SK-N-SH (cell line): ENCODE measurements around the gene HMG20A. TPM values are rescaled to one million over a fixed set of nuclear protein-coding genes. Genes with fewer than 3 reads are reported as not detected.

Experiments used
- CTCF ChIA-PET: fragments of 300-600, 350-600 bp; formaldehyde crosslinking; extraction: SDS; loops from one replicate; lab custom pipeline; 2021; lab: Yijun Ruan, JAX
- POLR2A ChIA-PET: fragments of 350-600 bp; sonication (Branson Sonifier 250); formaldehyde crosslinking; extraction: SDS; loops from one replicate; lab custom pipeline; 2020; ENCODE audit warnings: antibody characterized with exemption, inconsistent platforms; lab: Yijun Ruan, JAX
- DNase-seq: peaks from one replicate; pipeline ENCODE4 v3.0.0; 2012
- H2AFZ ChIP-seq: fragments of 200-600 bp; sonication (generic); 2 replicates; pipeline ENCODE4 v1.8.1; 2016; ENCODE audit warnings: antibody characterized with exemption, mild to moderate bottlenecking, low read depth
- H3F3A ChIP-seq: fragments of 200-600 bp; sonication (generic); replicated peaks from 2 replicates; pipeline ENCODE3; 2016; ENCODE audit warnings: antibody characterized with exemption, mild to moderate bottlenecking; ENCODE audit not compliant: insufficient read depth
- H3K27ac ChIP-seq, 2 experiments: fragments of 200-500 bp in 1 of 2; fragments of 200-600 bp in 1 of 2; sonication (Bioruptor generic) in 1 of 2; sonication (generic), shearing (Covaris generic) in 1 of 2; 2 replicates each; pipeline versions ENCODE4 v1.5.1 to v1.6.1; 2014 to 2016; ENCODE audit warnings: low read depth in 2 of 2, inconsistent platforms in 1 of 2, low read length in 1 of 2, mild to moderate bottlenecking in 1 of 2, mixed read lengths in 1 of 2
- H3K27me3 ChIP-seq: fragments of 200-600 bp; sonication (generic), shearing (Covaris generic); 2 replicates; pipeline ENCODE4 v1.6.1; 2016; ENCODE audit warnings: mixed run types; ENCODE audit not compliant: insufficient read depth
- H3K36me3 ChIP-seq, 2 experiments: fragments of 200-500 bp in 1 of 2; fragments of 200-600 bp in 1 of 2; sonication (Bioruptor generic) in 1 of 2; sonication (generic) in 1 of 2; replicated peaks in 1 of 2; 2 replicates each; pipeline versions ENCODE3 to v1.5.1; 2014 to 2016; ENCODE audit warnings: low read length in 1 of 2, mild to moderate bottlenecking in 1 of 2; ENCODE audit not compliant: insufficient read depth in 2 of 2, control insufficient read depth in 1 of 2
- H3K4me1 ChIP-seq, 2 experiments: fragments of 200-500 bp in 1 of 2; fragments of 200-600 bp in 1 of 2; sonication (Bioruptor generic) in 1 of 2; sonication (generic), shearing (Covaris generic) in 1 of 2; 2 replicates each; pipeline versions ENCODE4 v1.5.1 to v1.6.1; 2014 to 2016; ENCODE audit warnings: low read depth in 1 of 2, low read length in 1 of 2, mixed run types in 1 of 2; ENCODE audit not compliant: insufficient read depth in 2 of 2, control insufficient read depth in 1 of 2
- H3K4me2 ChIP-seq: fragments of 200-600 bp; sonication (generic), shearing (Covaris generic); 2 replicates; pipeline ENCODE4 v1.6.1; 2017; ENCODE audit warnings: mixed run types
- H3K4me3 ChIP-seq, 2 experiments: fragments of 200-500 bp in 1 of 2; fragments of 200-600 bp in 1 of 2; sonication (Bioruptor generic) in 1 of 2; sonication (generic), shearing (Covaris generic) in 1 of 2; 2 replicates each; pipeline versions ENCODE4 v1.5.1 to v1.8.1; 2014 to 2016; ENCODE audit warnings: low read depth in 2 of 2, inconsistent platforms in 1 of 2, low read length in 1 of 2, mild to moderate bottlenecking in 1 of 2, mixed read lengths in 1 of 2, moderate library complexity in 1 of 2
- H3K79me2 ChIP-seq: fragments of 200-600 bp; sonication (generic); 2 replicates; pipeline ENCODE4 v1.8.1; 2017; ENCODE audit warnings: mild to moderate bottlenecking; ENCODE audit not compliant: insufficient read depth
- H3K9ac ChIP-seq: fragments of 200-600 bp; sonication (generic); 2 replicates; pipeline ENCODE4 v1.6.1; 2017; ENCODE audit warnings: mixed run types
- H3K9me2 ChIP-seq: fragments of 200-600 bp; sonication (generic); 2 replicates; pipeline ENCODE4 v1.6.1; 2017; ENCODE audit warnings: mixed run types
- H3K9me3 ChIP-seq: fragments of 200-600 bp; sonication (generic); 2 replicates; pipeline ENCODE4 v1.6.1; 2017; ENCODE audit warnings: mixed run types, mild to moderate bottlenecking, moderate library complexity
- H4K20me1 ChIP-seq: fragments of 200-600 bp; sonication (generic); 2 replicates; pipeline ENCODE4 v1.6.1; 2017; ENCODE audit warnings: mild to moderate bottlenecking, mixed run types; ENCODE audit not compliant: insufficient read depth
- CHD2 ChIP-seq: fragments of 150-350 bp; IDR thresholded peaks from 2 replicates; pipeline ENCODE4 v1.6.1; 2018; ENCODE audit warnings: low read length; ENCODE audit not compliant: partially characterized antibody
- ELF1 ChIP-seq: IDR thresholded peaks from 2 replicates; pipeline ENCODE4 v1.4.0; 2012
- FOSL2 ChIP-seq: IDR thresholded peaks from 2 replicates; pipeline ENCODE4 v1.4.0; 2012; ENCODE audit warnings: low read depth, mild to moderate bottlenecking, moderate library complexity, borderline replicate concordance
- GABPA ChIP-seq: IDR thresholded peaks from 2 replicates; pipeline ENCODE4 v1.4.0; 2012; ENCODE audit warnings: low read depth, mild to moderate bottlenecking
- GATA2 ChIP-seq: sonication (generic); formaldehyde crosslinking; IDR thresholded peaks from 2 replicates; pipeline ENCODE4 v1.5.0; 2020; ENCODE audit warnings: mild to moderate bottlenecking, missing genetic modification reagents
- JUND ChIP-seq: IDR thresholded peaks from 2 replicates; pipeline ENCODE4 v1.4.0; 2012
- MXI1 ChIP-seq: IDR thresholded peaks from 2 replicates; pipeline ENCODE4 v1.6.1; 2012; ENCODE audit warnings: mild to moderate bottlenecking, low read depth, low read length, improper control_type of control experiment
- NFIC ChIP-seq: IDR thresholded peaks from 2 replicates; pipeline ENCODE4 v1.4.0; 2012; ENCODE audit warnings: borderline replicate concordance
- POLR2AphosphoS5 ChIP-seq: IDR thresholded peaks from 2 replicates; pipeline ENCODE4 v1.6.1; 2012; ENCODE audit warnings: low read depth, low read length
- RAD21 ChIP-seq: IDR thresholded peaks from 2 replicates; pipeline ENCODE4 v1.6.1; 2012; ENCODE audit warnings: mild to moderate bottlenecking, low read length
- RFX5 ChIP-seq: IDR thresholded peaks from 2 replicates; pipeline ENCODE4 v1.6.1; 2012; ENCODE audit warnings: mild to moderate bottlenecking, improper control_type of control experiment, low read length
- SIN3A ChIP-seq: IDR thresholded peaks from 2 replicates; pipeline ENCODE4 v1.6.1; 2012; ENCODE audit warnings: low read depth, mild to moderate bottlenecking, low read length, moderate library complexity, borderline replicate concordance
- TCF12 ChIP-seq: IDR thresholded peaks from 2 replicates; pipeline ENCODE4 v1.4.0; 2012
- WGBS: methylation state at CpG from one replicate; pipeline ENCODE4 v1.1.6; 2017; ENCODE audit warnings: low lambda C conversion rate; 5-methylcytosine and 5-hydroxymethylcytosine counted together
- polyA plus RNA-seq, 3 experiments: library from polyadenylated mRNA; depleted of rRNA; stranded (reverse); fragments of >200 nt; gene quantifications; 2 replicates each; pipeline ENCODE4 v1.2.3, GENCODE V29; 2012
- TF ChIP-seq, protein P1 (sequence below): IDR thresholded peaks from 2 replicates; pipeline ENCODE4 v1.4.0; 2012; ENCODE audit warnings: low read depth, borderline replicate concordance
- TF ChIP-seq, protein P2 (sequence below): IDR thresholded peaks from 2 replicates; pipeline ENCODE4; 2012
- TF ChIP-seq, protein P3 (sequence below): IDR thresholded peaks from 2 replicates; pipeline ENCODE4 v1.6.1; 2012; ENCODE audit warnings: mild to moderate bottlenecking, low read depth, low read length, moderate library complexity
- TF ChIP-seq, protein P4 (sequence below): IDR thresholded peaks from 2 replicates; pipeline ENCODE4 v1.4.0; 2012; ENCODE audit warnings: low read depth, borderline replicate concordance

The HMG20A gene
- polyA plus RNA-seq, 1 of the 3 experiments (the other 2 are of a cell fraction) = 27.7 TPM

DNA sequence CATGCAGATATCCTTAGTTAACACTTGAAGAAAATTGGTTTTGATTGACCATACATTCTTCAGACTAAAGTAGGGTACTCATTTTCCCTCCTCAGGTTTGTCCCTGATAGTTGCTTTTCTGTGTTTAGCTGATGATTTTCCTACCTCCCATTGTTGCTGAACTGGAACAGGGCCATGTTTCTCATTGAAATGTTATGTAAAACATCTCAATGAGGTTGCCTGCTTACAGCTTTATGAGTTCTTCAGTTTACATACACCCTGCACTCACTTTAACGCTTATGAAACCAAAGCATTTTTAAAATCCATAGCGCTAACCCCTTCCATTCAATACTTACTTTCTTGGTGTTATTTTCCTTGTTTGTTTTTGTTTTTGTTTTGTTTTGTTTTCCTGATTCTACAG is 61.9 kb downstream of the HMG20A start (continued):
- TF ChIP-seq, protein P1, sequence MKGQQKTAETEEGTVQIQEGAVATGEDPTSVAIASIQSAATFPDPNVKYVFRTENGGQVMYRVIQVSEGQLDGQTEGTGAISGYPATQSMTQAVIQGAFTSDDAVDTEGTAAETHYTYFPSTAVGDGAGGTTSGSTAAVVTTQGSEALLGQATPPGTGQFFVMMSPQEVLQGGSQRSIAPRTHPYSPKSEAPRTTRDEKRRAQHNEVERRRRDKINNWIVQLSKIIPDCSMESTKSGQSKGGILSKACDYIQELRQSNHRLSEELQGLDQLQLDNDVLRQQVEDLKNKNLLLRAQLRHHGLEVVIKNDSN = no peak
- TF ChIP-seq TCF12 = peak; percentile 64
- TF ChIP-seq ELF1 = no peak
- TF ChIP-seq, all 33 proteins: peak for 6

DNA sequence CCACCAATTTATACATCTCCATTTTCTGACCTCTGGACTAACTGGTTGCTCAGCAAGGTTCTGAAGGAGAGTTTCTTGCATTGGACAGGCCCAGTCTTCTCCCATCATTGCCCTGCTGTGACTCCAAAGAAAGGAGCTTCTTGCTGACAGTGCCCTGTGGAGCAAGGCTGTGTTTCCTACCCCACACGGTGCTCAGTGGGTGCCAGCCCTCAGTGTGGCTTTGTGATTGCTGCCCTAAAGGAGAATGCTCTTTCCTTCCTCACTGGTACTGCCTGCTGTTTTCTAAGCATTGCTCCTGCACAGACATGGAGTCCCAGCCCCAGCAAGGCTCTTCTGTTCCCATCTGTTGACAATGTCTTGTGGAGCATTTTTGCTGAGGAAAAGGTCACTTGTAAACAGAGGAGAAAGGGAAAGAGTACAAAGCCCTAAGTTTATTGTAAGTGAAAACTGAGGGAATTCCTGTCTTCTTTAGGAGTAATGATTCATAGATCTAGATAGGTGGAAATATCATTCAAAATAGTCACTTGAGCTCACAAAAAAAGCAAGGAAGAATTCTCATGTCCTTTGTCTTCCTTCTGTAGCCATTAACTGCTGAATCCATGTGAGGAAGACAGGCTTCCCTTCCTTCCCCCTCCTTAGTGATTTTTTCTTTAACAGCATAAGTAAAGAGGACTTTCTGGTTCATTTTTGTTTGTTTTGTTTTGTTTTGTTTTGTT is 62.9 kb downstream of the HMG20A start:
- Histone ChIP-seq H3K4me1 (peaks cover 0 to 44% of the 10 kb centered on the region in 2 experiments), H3K4me2 (peak overlapping the region; percentile 63), H3K79me2 (no peaks in the 10 kb centered on the region), H3K4me3 (peak overlapping the region in 1 of 2 experiments; percentile 32; a peak in 1 of 4 replicates), H3F3A (peaks cover 28% of the 10 kb centered on the region), H2AFZ (no peak overlapping the region), H3K9ac (peak overlapping the region; percentile 42; the same call in 1 of the 2 replicates), H3K9me2 (no peaks in the 10 kb centered on the region), H3K27me3 (no peaks in the 10 kb centered on the region), H4K20me1 (no peaks in the 10 kb centered on the region), H3K27ac (peak overlapping the region; percentile 50 to 74; a peak in 3 of 4 replicates), H3K36me3 (peaks cover 36 to 47% of the 10 kb centered on the region in 2 experiments), H3K9me3 (no peaks in the 10 kb centered on the region)
- TF ChIP-seq JUND (0 out of 2 replicates have a peak, but pooled peaks have one; percentile 16), FOSL2 (peak; percentile 33; the same call in 1 of the 2 replicates), RAD21 (no peak), GABPA (no peak)
- TF ChIP-seq, protein P2, sequence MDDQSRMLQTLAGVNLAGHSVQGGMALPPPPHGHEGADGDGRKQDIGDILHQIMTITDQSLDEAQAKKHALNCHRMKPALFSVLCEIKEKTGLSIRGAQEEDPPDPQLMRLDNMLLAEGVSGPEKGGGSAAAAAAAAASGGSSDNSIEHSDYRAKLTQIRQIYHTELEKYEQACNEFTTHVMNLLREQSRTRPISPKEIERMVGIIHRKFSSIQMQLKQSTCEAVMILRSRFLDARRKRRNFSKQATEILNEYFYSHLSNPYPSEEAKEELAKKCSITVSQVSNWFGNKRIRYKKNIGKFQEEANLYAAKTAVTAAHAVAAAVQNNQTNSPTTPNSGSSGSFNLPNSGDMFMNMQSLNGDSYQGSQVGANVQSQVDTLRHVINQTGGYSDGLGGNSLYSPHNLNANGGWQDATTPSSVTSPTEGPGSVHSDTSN = peak; percentile 39; the same call in 1 of the 2 replicates
- POLR2A ChIA-PET = no interaction called here
- WGBS = 64% methylated on average over 1 of the region's 1 CpG
- no peak for DNase-seq
- CTCF ChIA-PET = interaction anchor here (0.9 to 2.1 kb wide), 7 partner anchors 9 to 297 kb away, joined by 3 to 11 read pairs (median 3); no protein-coding TSS in a partner anchor

DNA sequence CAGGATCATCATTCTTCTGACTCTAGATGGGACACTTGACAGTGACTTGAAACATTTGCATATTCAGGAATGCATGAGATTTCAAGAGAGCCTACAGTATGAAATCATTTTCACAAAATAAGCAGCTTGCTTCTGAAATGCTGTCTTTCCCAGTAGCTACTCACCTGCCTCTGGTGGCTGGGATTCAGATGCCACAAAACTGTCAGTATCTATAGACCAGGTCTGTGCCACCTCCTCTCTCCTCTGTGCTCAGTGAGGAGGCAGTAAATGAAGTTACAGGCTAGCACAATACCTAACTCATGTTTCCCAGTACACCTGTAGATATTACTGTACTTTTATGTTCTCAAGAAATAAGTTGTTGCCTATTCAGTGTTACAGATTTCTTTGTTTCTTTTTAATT is 64.3 kb downstream of the HMG20A start:
- no peak overlapping the region for H2AFZ ChIP-seq
- no peaks in the 10 kb centered on the region for H4K20me1 ChIP-seq
- ChIA-PET POLR2A (no interaction called here), CTCF (interaction anchor here (1.3 to 3.6 kb wide), 3 partner anchors 12 to 366 kb away, joined by 3 to 15 read pairs (median 4); no protein-coding TSS in a partner anchor)
- no peaks in the 10 kb centered on the region for H3K27me3 ChIP-seq
- H3K9me2 ChIP-seq = no peaks in the 10 kb centered on the region
- no peak overlapping the region for H3K4me3 ChIP-seq
- no peak overlapping the region for H3K9ac ChIP-seq
- DNase-seq = no peak
- H3K27ac ChIP-seq = no peak overlapping the region
- no peak overlapping the region for H3K4me2 ChIP-seq
- H3K36me3 ChIP-seq = peaks cover 24 to 32% of the 10 kb centered on the region in 2 experiments
- no peaks in the 10 kb centered on the region for H3K9me3 ChIP-seq
- H3F3A ChIP-seq = peaks cover 28% of the 10 kb centered on the region
- H3K79me2 ChIP-seq = no peaks in the 10 kb centered on the region
- peaks cover 0 to 44% of the 10 kb centered on the region in 2 experiments for H3K4me1 ChIP-seq
- TF ChIP-seq SIN3A (no peak), ELF1 (no peak), GATA2 (no peak), NFIC (no peak), JUND (no peak), RFX5 (no peak), CHD2 (no peak), POLR2AphosphoS5 (no peak), MXI1 (no peak)
- TF ChIP-seq, protein P3, sequence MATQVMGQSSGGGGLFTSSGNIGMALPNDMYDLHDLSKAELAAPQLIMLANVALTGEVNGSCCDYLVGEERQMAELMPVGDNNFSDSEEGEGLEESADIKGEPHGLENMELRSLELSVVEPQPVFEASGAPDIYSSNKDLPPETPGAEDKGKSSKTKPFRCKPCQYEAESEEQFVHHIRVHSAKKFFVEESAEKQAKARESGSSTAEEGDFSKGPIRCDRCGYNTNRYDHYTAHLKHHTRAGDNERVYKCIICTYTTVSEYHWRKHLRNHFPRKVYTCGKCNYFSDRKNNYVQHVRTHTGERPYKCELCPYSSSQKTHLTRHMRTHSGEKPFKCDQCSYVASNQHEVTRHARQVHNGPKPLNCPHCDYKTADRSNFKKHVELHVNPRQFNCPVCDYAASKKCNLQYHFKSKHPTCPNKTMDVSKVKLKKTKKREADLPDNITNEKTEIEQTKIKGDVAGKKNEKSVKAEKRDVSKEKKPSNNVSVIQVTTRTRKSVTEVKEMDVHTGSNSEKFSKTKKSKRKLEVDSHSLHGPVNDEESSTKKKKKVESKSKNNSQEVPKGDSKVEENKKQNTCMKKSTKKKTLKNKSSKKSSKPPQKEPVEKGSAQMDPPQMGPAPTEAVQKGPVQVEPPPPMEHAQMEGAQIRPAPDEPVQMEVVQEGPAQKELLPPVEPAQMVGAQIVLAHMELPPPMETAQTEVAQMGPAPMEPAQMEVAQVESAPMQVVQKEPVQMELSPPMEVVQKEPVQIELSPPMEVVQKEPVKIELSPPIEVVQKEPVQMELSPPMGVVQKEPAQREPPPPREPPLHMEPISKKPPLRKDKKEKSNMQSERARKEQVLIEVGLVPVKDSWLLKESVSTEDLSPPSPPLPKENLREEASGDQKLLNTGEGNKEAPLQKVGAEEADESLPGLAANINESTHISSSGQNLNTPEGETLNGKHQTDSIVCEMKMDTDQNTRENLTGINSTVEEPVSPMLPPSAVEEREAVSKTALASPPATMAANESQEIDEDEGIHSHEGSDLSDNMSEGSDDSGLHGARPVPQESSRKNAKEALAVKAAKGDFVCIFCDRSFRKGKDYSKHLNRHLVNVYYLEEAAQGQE = no peak
- TF ChIP-seq, protein P4, sequence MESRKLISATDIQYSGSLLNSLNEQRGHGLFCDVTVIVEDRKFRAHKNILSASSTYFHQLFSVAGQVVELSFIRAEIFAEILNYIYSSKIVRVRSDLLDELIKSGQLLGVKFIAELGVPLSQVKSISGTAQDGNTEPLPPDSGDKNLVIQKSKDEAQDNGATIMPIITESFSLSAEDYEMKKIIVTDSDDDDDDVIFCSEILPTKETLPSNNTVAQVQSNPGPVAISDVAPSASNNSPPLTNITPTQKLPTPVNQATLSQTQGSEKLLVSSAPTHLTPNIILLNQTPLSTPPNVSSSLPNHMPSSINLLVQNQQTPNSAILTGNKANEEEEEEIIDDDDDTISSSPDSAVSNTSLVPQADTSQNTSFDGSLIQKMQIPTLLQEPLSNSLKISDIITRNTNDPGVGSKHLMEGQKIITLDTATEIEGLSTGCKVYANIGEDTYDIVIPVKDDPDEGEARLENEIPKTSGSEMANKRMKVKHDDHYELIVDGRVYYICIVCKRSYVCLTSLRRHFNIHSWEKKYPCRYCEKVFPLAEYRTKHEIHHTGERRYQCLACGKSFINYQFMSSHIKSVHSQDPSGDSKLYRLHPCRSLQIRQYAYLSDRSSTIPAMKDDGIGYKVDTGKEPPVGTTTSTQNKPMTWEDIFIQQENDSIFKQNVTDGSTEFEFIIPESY = no peak
- TF ChIP-seq, protein P1 = no peak
